Neural cell (in vitro differentiated cells): ENCODE data around the gene SLC1A2.

Experiments used
- CTCF ChIP-seq: fragments of 450-650 bp; IDR thresholded peaks from 2 replicates; pipeline ENCODE4 v1.5.1; 2014; ENCODE audit warnings: antibody characterized with exemption, mild to moderate bottlenecking, moderate library complexity; ENCODE audit not compliant: poor library complexity, severe bottlenecking
- EP300 ChIP-seq: fragments of 450-650 bp; conservative IDR thresholded peaks from 2 replicates; pipeline ENCODE4 v1.6.1; 2014; ENCODE audit warnings: antibody characterized with exemption, mild to moderate bottlenecking, moderate library complexity; ENCODE audit not compliant: poor library complexity, severe bottlenecking
- EZH2 ChIP-seq: fragments of 200-600, 300-800 bp; shearing (Covaris generic), sonication (generic); IDR thresholded peaks from 2 replicates; pipeline ENCODE4 v1.6.1; 2014; ENCODE audit warnings: antibody characterized with exemption, low read length, borderline replicate concordance, mild to moderate bottlenecking; ENCODE audit not compliant: insufficient read depth, poor library complexity, severe bottlenecking
- MXI1 ChIP-seq: fragments of 450-650 bp; conservative IDR thresholded peaks from 2 replicates; pipeline ENCODE4 v1.6.1; 2014; ENCODE audit warnings: antibody characterized with exemption, mild to moderate bottlenecking; ENCODE audit not compliant: poor library complexity, severe bottlenecking
- POLR2AphosphoS5 ChIP-seq: IDR thresholded peaks from 2 replicates; pipeline ENCODE4 v1.6.1; 2012
- RAD21 ChIP-seq: fragments of 450-650 bp; conservative IDR thresholded peaks from 2 replicates; pipeline ENCODE4 v1.6.1; 2014; ENCODE audit warnings: antibody characterized with exemption, mild to moderate bottlenecking, moderate library complexity
- REST ChIP-seq: IDR thresholded peaks from 2 replicates; pipeline ENCODE4 v1.6.1; 2012; ENCODE audit warnings: borderline replicate concordance
- SMC3 ChIP-seq: fragments of 450-650 bp; conservative IDR thresholded peaks from 2 replicates; pipeline ENCODE4 v1.6.1; 2014; ENCODE audit warnings: antibody characterized with exemption, mild to moderate bottlenecking, moderate library complexity; ENCODE audit not compliant: poor library complexity
- TAF1 ChIP-seq: IDR thresholded peaks from 2 replicates; pipeline ENCODE4 v1.6.1; 2012; ENCODE audit warnings: low read depth

- TF ChIP-seq EZH2 (no peak), CTCF (no peak), RAD21 (no peak), TAF1 (no peak), POLR2AphosphoS5 (no peak), EP300 (no peak), MXI1 (no peak), REST (no peak), SMC3 (no peak)
Observed at GRCh38 chr11:35365961-35366360, 53.4 kb downstream of the SLC1A2 start.
